B cell (primary cell): ENCODE measurements around the gene MMP2. TPM values are rescaled to one million over a fixed set of nuclear protein-coding genes. Genes with fewer than 3 reads are reported as not detected.

Experiments
- ATAC-seq: fragments of 200-7000 bp; cut with Tn5 transposase; one replicate; pipeline ENCODE4 v1.10.0; 2021; ENCODE audit warnings: low read depth, mild to moderate bottlenecking, moderate number of reproducible peaks, moderate library complexity
- CTCF ChIA-PET: fragments of 350-600 bp; sonication (Branson Sonifier 250); formaldehyde crosslinking; loops from one replicate; lab custom pipeline; 2021; ENCODE audit warnings: antibody characterized with exemption, inconsistent platforms; lab: Charles Lee
- POLR2A ChIA-PET: fragments of 350-600 bp; sonication (Branson Sonifier 250); formaldehyde crosslinking; loops from one replicate; lab custom pipeline; 2021; ENCODE audit warnings: antibody characterized with exemption; lab: Charles Lee
- DNase-seq: peaks from one replicate; pipeline ENCODE4 v3.0.0; 2013
- H2AFZ ChIP-seq: 2 replicates; pipeline ENCODE4 v1.6.1; 2012; ENCODE audit warnings: mild to moderate bottlenecking, low read depth, low read length; ENCODE audit not compliant: insufficient read depth, poor library complexity, severe bottlenecking
- H3K27ac ChIP-seq, 2 donors: 1 replicate in 1 of 2; 2 replicates in 1 of 2; pipeline ENCODE4 v1.5.1; 2012 to 2013; ENCODE audit warnings: low read length in 2 of 2, mild to moderate bottlenecking in 2 of 2, moderate library complexity in 1 of 2
- H3K27me3 ChIP-seq, 4 experiments: fragments of 200-600 bp in 1 of 4; sonication (generic) in 1 of 4; replicated peaks in 1 of 4; 1 replicate in 2 of 4; 2 replicates in 2 of 4; pipeline versions ENCODE4 v1.6.1 to v1.7.0; 2013 to 2016; ENCODE audit warnings: low read length in 3 of 4, mild to moderate bottlenecking in 2 of 4, mixed read lengths in 1 of 4, moderate library complexity in 1 of 4; ENCODE audit not compliant: insufficient read depth in 4 of 4, control insufficient read depth in 3 of 4; ENCODE audit errors: control extremely low read depth in 1 of 4
- H3K36me3 ChIP-seq, 2 experiments: replicated peaks in 1 of 2; 1 replicate in 1 of 2; 2 replicates in 1 of 2; pipeline versions ENCODE4 v1.6.1 to v1.7.1; 2013; ENCODE audit warnings: low read length in 1 of 2; ENCODE audit not compliant: insufficient read depth in 2 of 2, control insufficient read depth in 1 of 2; ENCODE audit errors: control extremely low read depth in 1 of 2, extremely low read depth in 1 of 2
- H3K4me1 ChIP-seq, 2 donors: fragments of 200-600 bp in 1 of 2; sonication (generic) in 1 of 2; 1 replicate in 1 of 2; 2 replicates in 1 of 2; pipeline versions ENCODE4 v1.5.1 to v1.6.1; 2013 to 2017; ENCODE audit warnings: low read length in 2 of 2; ENCODE audit not compliant: control insufficient read depth in 2 of 2, insufficient read depth in 2 of 2
- H3K4me2 ChIP-seq: replicated peaks from 2 replicates; pipeline ENCODE3; 2012; ENCODE audit warnings: mild to moderate bottlenecking, low read depth, low read length; ENCODE audit not compliant: poor library complexity, severe bottlenecking
- H3K4me3 ChIP-seq, 5 experiments: fragments of 200-600 bp in 1 of 5; sonication (generic) in 1 of 5; 1 replicate in 3 of 5; 2 replicates in 2 of 5; pipeline versions ENCODE4 v1.5.1 to v1.7.0; 2011 to 2016; ENCODE audit warnings: low read length in 4 of 5, mild to moderate bottlenecking in 4 of 5, low read depth in 2 of 5, control low read depth in 1 of 5, moderate library complexity in 1 of 5; ENCODE audit not compliant: insufficient read depth in 1 of 5; ENCODE audit errors: control extremely low read depth in 1 of 5, extremely low read depth in 1 of 5
- H3K79me2 ChIP-seq: fragments of 200-600 bp; sonication (generic); one replicate; pipeline ENCODE4 v1.6.0; 2016; ENCODE audit warnings: low read length; ENCODE audit not compliant: control insufficient read depth, insufficient read depth
- H3K9ac ChIP-seq: fragments of 200-600 bp; sonication (generic); 2 replicates; pipeline ENCODE4 v1.6.1; 2017; ENCODE audit warnings: mild to moderate bottlenecking, low read length, moderate library complexity
- H3K9me3 ChIP-seq, 3 donors: one replicate each; pipeline versions ENCODE4 v1.6.1 to v1.7.1; 2013; ENCODE audit warnings: low read length in 2 of 3; ENCODE audit not compliant: control insufficient read depth in 2 of 3, insufficient read depth in 1 of 3; ENCODE audit errors: control extremely low read depth in 1 of 3
- H4K20me1 ChIP-seq: 2 replicates; pipeline ENCODE4 v1.6.0; 2012; ENCODE audit warnings: mild to moderate bottlenecking, low read length; ENCODE audit not compliant: insufficient read depth, control insufficient read depth, poor library complexity, severe bottlenecking
- H3K27ac Mint-ChIP-seq: one replicate; pipeline ENCODE4 v1.8.0; 2021; ENCODE audit warnings: mixed read lengths
- H3K27me3 Mint-ChIP-seq: one replicate; pipeline ENCODE4 v1.8.0; 2021; ENCODE audit warnings: mixed read lengths
- H3K4me1 Mint-ChIP-seq: one replicate; pipeline ENCODE4 v1.8.0; 2021; ENCODE audit warnings: mixed read lengths
- H3K4me3 Mint-ChIP-seq: one replicate; pipeline ENCODE4 v1.8.0; 2021; ENCODE audit warnings: mixed read lengths
- H3K9me3 Mint-ChIP-seq: one replicate; pipeline ENCODE4 v1.8.0; 2022; ENCODE audit warnings: mixed read lengths; ENCODE audit not compliant: insufficient read depth
- CTCF ChIP-seq: fragments of 200-600 bp; IDR thresholded peaks from one replicate; pipeline ENCODE4 v1.8.0; 2022; ENCODE audit warnings: antibody characterized with exemption, mild to moderate bottlenecking
- EZH2 ChIP-seq: IDR thresholded peaks from 2 replicates; pipeline ENCODE4 v1.6.1; 2012; ENCODE audit warnings: borderline replicate concordance, low read depth, mild to moderate bottlenecking, moderate library complexity, low read length; ENCODE audit not compliant: insufficient read depth, poor library complexity, severe bottlenecking
- WGBS: methylation state at CpG from one replicate; pipeline ENCODE4 v1.1.5; 2013; ENCODE audit warnings: missing lambda C conversion rate; ENCODE audit not compliant: insufficient coverage; 5-methylcytosine and 5-hydroxymethylcytosine counted together
- intact Hi-C: fragments of 100-400 bp; cut with micrococcal nuclease; formaldehyde crosslinking; loops from one replicate; pipeline ENCODE4 v1.10.0; 2022
- polyA plus RNA-seq: library from polyadenylated mRNA; depleted of rRNA; stranded (reverse); fragments of >200 nt; gene quantifications from 2 replicates; pipeline ENCODE4 v1.2.3, GENCODE V29; 2012
- total RNA-seq, 2 donors: library from RNA; stranded (reverse); fragments of 120-200 nt in 1 of 2; gene quantifications; 1 replicate in 1 of 2; 2 replicates in 1 of 2; pipeline versions ENCODE4 v1.2.3 to v1.2.4, GENCODE V29; 2013 to 2022

MMP2 gene
- total and polyA plus RNA-seq, 2 donors (not counting 1 experiment from before 2014, with no cell fraction given): not detected

DNA sequence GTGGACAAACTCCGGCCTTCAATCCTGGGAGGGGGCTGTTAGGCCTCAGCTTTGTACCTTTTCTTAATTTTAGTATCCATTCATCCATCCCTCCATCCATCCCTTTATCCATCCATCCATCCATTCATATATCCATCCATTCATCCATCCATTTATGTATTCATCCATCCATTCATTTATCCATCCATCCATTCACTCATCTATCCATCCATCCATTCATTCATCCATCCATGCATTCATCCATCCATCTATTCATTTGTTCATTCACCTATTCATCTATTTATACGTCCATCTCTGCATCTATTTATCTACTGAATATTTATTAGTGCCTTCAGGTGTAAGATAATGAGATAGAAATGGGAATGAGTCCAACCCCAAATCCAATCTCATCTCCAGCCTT is 26.0 kb upstream of the MMP2 start:
- no peaks in the 10 kb centered on the region for H3K4me1 Mint-ChIP-seq
- intact Hi-C loops: no loop called here
- DNase-seq: no peak
- H3K27me3 ChIP-seq: no peaks in the 10 kb centered on the region
- H3K9me3 ChIP-seq: no peaks in the 10 kb centered on the region
- no peaks in the 10 kb centered on the region for H3K79me2 ChIP-seq
- H3K4me2 ChIP-seq: no peak overlapping the region
- no peaks in the 10 kb centered on the region for H3K9me3 Mint-ChIP-seq
- H2AFZ ChIP-seq: no peak overlapping the region
- CTCF ChIA-PET: no interaction called here
- H3K27ac Mint-ChIP-seq: no peak overlapping the region
- H3K27ac ChIP-seq: no peak overlapping the region
- H3K4me3 Mint-ChIP-seq: no peak overlapping the region
- no peak overlapping the region for H3K4me3 ChIP-seq
- POLR2A ChIA-PET: no interaction called here
- TF ChIP-seq EZH2 (no peak), CTCF (no peak)
- no peaks in the 10 kb centered on the region for H3K4me1 ChIP-seq
- no peak overlapping the region for H3K9ac ChIP-seq
- no peak for ATAC-seq
- H3K27me3 Mint-ChIP-seq: peaks cover 8% of the 10 kb centered on the region
- H3K36me3 ChIP-seq: no peaks in the 10 kb centered on the region
- 40% methylated on average over 1 of the region's 2 CpGs for WGBS
- H4K20me1 ChIP-seq: no peaks in the 10 kb centered on the region

- no peaks in the 10 kb centered on the region for H3K27me3 ChIP-seq
- no peak overlapping the region for H3K4me2 ChIP-seq
- 70% methylated on average over 2 of the region's 2 CpGs for WGBS
- Mint-ChIP-seq H3K27me3 (peaks cover 10% of the 10 kb centered on the region), H3K9me3 (no peaks in the 10 kb centered on the region), H3K4me3 (no peak overlapping the region), H3K27ac (no peak overlapping the region), H3K4me1 (no peaks in the 10 kb centered on the region)
- POLR2A ChIA-PET: no interaction called here
- ATAC-seq: no peak
- H4K20me1 ChIP-seq: no peaks in the 10 kb centered on the region
- H2AFZ ChIP-seq: no peak overlapping the region
- H3K79me2 ChIP-seq: no peaks in the 10 kb centered on the region
- CTCF ChIA-PET: no interaction called here
- no peaks in the 10 kb centered on the region for H3K36me3 ChIP-seq
- no peak overlapping the region for H3K9ac ChIP-seq
- TF ChIP-seq CTCF (no peak), EZH2 (no peak)
- H3K4me3 ChIP-seq: no peak overlapping the region
- intact Hi-C loops: no loop called here
- DNase-seq: no peak
- H3K27ac ChIP-seq: no peak overlapping the region
- H3K4me1 ChIP-seq: no peaks in the 10 kb centered on the region
- H3K9me3 ChIP-seq: no peaks in the 10 kb centered on the region
Observed at GRCh38 chr16:55453909-55454308, 25.1 kb upstream of the MMP2 start.
